Measurements from ENCODE around the gene MBP. TPM values are rescaled to one million over a fixed set of nuclear protein-coding genes. Genes with fewer than 3 reads are reported as not detected.
"Not testable (repeated sequence)": the region's sequence is repeated elsewhere in the genome, so short reads cannot be mapped to it uniquely, and the experiment has no call there.

The MBP gene
- total RNA-seq, 1 donor from 2014 or later, result 45.2 TPM

- no peak for DNase-seq (ENCODE audit: low spot score)
These were observed 100.9 kb downstream of the MBP start for GRCh38 chr18:77031662-77032061.

DNA sequence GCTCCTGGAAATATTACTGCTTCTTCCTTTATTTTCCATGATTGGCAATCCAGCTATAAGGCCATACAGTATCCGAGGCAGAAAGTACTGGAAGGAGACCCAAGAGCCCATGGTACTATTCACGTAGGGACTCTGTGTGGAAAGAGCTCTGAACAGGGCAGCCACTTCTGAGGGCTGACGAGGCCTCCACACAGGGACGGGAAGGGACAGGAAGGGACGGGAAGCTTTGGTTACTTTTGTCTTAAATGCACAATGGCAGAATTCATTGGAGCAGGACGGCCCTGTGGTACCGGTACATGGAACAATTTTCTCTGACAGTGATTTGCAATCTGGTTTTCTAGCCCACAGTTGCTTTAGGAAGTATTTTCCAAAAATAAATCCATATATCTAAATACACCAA lies 102.4 kb downstream of the MBP start:
- no peak for DNase-seq (ENCODE audit: low spot score)

GRCh38 chr18:77025831-77026363 lies 106.7 kb downstream of the MBP start:
- DNase-seq (ENCODE audit: low spot score), result no peak

- DNase-seq (ENCODE audit: low spot score), result no peak
These were observed 107.5 kb downstream of the MBP start for GRCh38 chr18:77025123-77025522.

- DNase-seq (ENCODE audit: low spot score), result no peak
These were observed 108.1 kb downstream of the MBP start for GRCh38 chr18:77024476-77024875.

DNA sequence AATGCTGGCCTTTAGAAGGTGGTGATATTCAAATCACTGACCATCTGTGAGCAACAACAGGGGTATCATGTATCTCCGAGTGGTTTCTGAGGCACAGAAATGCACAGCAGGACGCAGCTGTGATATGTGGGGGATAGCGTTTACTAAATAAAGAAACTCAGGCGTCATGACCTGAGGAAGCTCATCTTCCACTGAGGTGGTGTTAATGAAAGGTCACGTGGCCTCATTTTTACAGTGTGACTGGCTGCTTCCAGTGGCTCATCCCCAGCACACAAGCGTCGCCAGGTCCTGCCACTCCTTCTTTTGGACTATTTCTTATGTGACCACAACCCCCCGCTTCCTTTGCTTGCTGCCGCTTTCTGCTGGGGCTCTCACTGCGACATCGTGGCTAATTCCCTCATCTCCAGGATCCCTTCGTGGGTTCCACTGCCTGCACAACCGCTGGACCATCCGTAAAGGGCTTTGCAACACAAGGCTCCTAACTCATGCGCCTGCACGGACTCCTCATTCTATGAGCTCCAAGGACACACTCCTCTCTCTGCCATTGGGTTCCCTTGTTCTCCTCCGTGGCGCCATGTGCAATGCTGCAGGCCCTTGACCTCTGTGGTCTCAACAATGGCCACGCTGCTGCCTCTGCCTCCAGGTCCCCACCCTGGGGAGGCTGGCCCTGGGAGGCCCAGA lies 109.3 kb downstream of the MBP start:
- no peak for DNase-seq (ENCODE audit: low spot score)

- no peak for DNase-seq (ENCODE audit: low spot score)
These were observed 110.0 kb downstream of the MBP start for GRCh38 chr18:77022556-77022955.

GRCh38 chr18:77022116-77022515 lies 110.5 kb downstream of the MBP start:
- DNase-seq (ENCODE audit: low spot score), result no peak

DNA sequence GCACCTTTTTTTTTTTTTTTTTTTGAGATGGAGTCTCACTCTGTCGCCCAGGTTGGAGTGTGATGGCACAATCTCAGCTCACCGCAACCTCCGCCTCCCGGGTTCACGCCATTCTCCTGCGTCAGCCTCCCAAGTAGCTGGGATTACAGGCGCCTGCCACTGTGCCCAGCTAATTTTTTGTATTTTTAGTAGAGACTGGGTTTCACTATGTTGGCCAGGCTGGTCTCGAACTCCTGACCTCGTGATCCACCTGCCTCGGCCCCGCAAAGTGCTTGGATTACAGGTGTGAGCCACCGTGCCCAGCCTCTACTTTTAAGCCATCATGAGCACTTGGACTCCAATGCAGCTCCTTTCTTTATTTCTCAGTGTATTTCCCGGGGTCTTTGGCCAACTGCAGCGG lies 111.1 kb downstream of the MBP start:
- not testable (repeated sequence) for DNase-seq (ENCODE audit: low spot score)

GRCh38 chr18:77021075-77021474 lies 111.5 kb downstream of the MBP start:
- no peak for DNase-seq (ENCODE audit: low spot score)

- no peak for DNase-seq (ENCODE audit: low spot score)
These were observed 112.0 kb downstream of the MBP start for GRCh38 chr18:77020561-77020960.

- no peak for DNase-seq (ENCODE audit: low spot score)
These were observed 112.9 kb downstream of the MBP start for GRCh38 chr18:77019641-77020040.

DNA sequence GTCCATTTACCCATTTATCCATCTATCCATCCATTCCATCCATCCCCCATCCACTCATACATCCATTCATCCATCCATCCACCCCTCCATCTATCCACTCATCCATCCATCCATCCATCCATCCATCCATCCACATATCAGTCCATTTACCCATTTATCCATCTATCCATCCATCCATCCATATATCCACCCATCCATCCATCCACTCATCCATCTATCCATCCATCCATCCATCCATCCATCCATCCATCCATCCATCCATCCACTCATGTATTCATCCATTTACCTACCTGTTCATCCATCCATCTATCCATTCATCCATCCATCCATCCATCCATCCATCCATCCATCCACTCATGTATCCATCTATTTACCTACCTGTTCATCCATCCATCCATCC lies 113.9 kb downstream of the MBP start:
- DNase-seq (ENCODE audit: low spot score), result not testable (repeated sequence)

GRCh38 chr18:77017355-77017754 lies 115.2 kb downstream of the MBP start:
- no peak for DNase-seq (ENCODE audit: low spot score)

DNA sequence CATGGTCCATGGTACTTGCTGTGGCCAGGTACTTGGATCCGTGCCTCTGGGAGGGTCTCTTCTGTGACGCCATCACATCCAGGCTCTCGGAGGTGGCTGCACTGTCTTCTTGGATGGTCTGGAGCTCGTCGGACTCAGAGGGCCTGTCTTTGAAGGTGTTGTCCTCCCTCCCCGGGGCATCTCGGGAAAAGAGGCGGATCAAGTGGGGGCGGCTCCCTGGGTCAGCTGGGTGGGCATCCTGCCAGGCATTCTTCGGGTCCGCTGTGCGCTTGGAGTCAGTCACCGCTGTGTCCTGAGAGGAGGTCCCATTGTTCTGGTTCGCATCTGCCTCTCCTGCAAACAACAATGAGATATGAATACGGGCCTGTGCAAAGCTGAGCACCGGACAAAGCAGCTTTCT lies 115.6 kb downstream of the MBP start:
- no peak for DNase-seq (ENCODE audit: low spot score)

DNA sequence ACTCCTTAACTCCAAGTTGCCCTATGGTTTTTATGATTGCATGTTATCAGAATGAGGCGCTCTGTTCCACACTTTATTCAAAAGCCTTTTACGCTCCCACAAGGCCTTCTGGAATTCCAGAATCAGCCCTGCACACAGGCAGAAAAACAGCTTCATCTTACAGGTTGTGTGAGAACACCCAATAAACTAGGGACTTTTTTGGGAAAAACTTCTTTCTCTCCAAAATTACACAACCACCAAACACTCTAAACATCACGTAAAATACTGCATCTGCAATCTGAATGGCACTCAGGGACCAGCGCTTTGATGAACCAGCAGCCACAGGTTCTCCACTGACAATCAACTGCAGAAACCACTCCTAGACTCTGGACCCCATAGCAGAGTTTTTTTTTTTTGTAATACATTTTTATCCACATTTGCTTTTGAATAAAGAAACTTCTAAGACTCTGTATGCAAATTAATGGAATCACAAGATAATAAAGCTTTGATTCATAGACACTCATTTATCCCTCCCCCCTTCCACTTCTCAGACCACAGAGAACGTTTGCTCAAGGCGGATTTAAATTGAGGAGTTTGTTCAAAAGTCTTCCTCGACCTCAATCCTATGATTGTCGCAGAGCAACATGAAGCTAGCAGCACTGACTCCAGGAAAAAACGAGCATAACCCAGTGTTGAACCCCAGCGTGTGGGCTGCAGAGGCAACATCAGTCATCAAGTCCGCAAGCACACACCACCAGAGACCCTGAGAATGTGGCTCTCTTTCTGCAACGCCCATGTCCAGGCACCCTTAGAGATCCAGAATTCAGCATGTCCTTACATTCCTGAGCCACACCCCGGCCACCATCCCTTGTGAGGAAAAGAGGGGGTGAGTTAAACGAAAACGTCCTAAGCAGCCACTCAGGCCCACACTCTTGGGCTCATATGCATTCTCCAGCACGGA lies 116.5 kb downstream of the MBP start:
- DNase-seq (ENCODE audit: low spot score), result no peak

DNA sequence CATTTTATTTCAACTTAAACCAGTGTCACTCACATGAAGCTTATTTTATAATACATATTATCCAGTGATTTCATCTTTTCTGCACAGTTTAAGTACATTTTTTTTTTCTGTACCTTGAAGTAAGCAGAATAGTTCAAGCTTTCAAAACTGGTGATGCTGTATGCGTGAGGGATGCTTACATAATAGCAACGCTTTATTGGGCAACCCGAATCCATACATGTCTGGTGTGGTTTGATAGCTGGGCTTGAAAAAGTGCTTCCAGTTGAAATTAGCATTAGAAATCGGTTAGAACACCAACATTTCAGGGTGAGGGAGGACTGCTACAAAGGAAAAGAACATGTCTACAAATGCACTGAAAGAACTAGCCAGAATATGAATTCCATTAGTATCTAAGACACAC lies 117.4 kb downstream of the MBP start:
- no peak for DNase-seq (ENCODE audit: low spot score)

DNA sequence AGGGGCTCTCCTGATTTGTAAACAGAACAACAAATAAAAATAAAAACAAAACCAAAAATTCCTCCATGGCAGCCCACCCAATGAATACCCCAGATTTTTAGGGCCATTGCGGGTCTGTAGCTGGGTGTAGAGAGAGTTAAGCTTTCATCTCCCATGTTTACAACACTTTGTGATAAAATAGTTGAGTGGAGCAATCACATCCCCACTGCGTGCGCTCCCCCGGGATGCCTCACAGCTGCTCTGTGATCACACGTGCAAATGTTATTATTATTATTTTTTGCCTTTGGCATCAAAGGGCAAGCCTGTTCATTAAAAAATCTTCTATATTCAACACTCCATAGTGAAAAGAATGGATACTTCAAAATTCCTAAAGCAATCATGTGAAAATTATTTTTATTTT lies 118.0 kb downstream of the MBP start:
- no peak for DNase-seq (ENCODE audit: low spot score)

DNA sequence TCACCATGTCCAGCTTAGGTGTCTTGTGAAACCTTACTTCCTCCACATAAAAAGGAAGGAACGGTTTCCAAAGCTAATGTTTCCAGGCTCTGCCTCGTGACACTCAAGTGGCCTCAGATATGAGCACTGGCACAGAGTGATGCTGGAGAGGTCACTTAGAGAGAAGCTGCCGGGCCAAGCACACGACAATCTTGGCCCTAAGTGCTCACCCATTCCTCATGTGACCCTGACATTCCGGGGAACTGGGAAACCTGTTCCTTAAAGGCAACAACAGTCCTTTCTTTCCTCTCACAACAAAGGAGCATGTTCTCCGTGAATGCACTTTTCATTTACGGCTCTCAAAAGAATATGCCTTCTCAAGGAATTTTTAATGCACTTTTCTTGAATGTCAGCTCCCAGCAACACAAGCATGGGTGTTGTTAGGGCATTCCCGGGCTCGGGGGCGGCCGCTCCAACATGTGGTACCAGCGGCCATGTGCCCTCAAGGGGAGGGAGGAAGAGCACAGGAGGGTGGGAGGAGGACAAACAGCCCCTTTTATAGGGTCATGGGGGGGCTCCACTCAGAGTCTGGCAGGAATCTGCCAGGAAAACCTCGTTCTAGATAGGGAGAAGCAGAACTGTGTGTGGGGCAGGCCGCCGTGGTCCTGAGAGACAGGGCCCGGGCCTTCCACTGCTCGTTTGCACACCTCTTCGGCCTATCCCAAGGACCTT lies 118.6 kb downstream of the MBP start:
- no peak for DNase-seq (ENCODE audit: low spot score)

DNA sequence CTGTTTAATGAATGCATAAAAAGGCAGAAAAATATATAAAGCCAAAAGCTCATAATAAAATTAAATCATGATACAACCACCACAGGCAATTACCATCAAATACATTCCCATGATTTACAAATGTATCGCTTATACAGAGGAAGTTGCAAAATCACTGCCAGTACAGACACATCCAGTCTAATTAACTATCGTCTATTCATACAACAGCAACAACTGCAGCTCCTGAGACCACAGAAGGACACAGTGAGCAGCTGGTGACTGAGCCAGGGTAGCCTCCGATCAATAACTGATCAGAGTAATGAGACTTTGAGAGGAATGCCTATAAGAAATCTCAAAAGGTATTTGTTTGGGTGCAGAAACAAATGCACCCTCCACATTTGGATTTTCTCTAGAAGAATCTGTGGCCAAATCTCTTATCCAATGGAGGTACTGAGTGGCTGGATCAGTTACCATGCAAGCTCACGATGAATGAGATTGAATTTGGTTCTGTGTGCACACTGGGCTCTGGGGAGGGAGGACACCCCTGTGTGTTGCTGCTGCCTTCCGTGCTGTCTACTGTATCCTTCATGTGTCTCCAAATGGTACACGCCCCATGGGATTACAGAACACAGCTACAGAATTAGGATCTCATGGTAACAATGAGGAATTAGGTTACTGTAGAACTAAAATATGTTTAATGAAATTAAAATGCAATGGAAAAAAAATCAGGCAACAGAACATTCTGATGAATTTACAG lies 119.6 kb downstream of the MBP start:
- DNase-seq (ENCODE audit: low spot score), result no peak

- no peak for DNase-seq (ENCODE audit: low spot score)
These were observed 120.5 kb downstream of the MBP start for GRCh38 chr18:77012120-77012519.

Measured in mesenteric fat pad (tissue), 1 donor.